Measurements from ENCODE around the gene GNAI2. TPM values are rescaled to one million over a fixed set of nuclear protein-coding genes. Genes with fewer than 3 reads are reported as not detected.

GNAI2 gene
- polyA plus RNA-seq, 1 of the 3 experiments (the other 2 are of a cell fraction): 649 TPM

DNA sequence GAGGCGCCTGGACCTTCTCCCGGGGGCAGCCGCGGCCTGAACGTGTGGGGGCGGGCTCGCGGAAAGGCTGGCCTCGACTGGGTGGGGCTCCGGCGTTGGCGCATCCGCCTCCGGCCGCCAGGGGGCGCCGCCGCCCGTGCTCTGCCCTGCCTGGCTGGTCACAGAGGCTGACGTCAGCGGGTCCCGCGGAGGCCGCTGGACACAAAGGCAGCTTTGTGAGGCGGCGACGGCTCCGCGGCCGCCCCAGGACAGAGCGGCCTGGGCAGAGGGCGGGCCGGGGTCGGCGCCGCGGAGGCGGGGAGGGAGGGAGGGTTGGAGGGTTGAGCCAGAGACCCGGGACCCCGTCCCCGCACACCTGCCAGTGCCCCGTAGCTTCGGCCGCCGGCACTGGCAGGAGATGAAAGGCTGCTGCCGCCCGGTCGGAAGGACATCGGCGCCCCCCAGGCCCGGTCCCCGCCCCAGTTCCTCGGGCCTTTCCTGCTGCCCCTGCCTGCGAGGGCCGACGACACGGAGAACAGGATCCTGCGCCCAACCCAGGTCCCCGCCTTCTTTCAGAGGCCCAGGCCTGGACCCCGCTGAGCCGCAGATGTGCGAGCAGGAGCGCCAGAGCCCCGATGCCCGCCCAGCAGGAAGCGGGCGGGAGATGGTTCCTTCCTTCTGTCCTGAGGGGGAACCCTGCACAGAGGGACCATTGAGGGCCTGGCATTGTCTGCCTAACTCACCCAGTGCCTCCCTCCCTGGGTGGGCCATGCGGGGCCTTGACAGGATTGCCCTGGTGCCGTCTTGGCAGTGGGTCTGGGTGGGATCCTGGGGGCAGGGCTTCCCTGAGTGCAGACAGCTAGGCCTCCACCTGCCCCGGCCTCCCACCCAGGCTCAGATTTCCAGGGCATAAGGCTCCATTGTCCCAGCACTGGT is 24.3 kb downstream of the GNAI2 start (continued):
- TF ChIP-seq, protein P1, sequence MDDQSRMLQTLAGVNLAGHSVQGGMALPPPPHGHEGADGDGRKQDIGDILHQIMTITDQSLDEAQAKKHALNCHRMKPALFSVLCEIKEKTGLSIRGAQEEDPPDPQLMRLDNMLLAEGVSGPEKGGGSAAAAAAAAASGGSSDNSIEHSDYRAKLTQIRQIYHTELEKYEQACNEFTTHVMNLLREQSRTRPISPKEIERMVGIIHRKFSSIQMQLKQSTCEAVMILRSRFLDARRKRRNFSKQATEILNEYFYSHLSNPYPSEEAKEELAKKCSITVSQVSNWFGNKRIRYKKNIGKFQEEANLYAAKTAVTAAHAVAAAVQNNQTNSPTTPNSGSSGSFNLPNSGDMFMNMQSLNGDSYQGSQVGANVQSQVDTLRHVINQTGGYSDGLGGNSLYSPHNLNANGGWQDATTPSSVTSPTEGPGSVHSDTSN (IDR thresholded peaks at IDR 0.05): peak; percentile 53
- TF ChIP-seq RCOR1 (IDR thresholded peaks at IDR 0.05; ENCODE audit: low read length) (peak; percentile 56; the same call in 1 of the 2 replicates), REST (IDR thresholded peaks at IDR 0.05; ENCODE audit: low read depth, low read length) (no peak), GABPA (IDR thresholded peaks at IDR 0.05; ENCODE audit: low read depth) (0 out of 2 replicates have a peak, but pooled peaks have one; percentile 12), FOXJ3 (CRISPR knock-in tag; IDR thresholded peaks at IDR 0.05) (no peak), TAF1 (IDR thresholded peaks at IDR 0.05; ENCODE audit: borderline replicate concordance, low read depth, low read length) (peak; percentile 48; the same call in 1 of the 2 replicates), ELF1 (IDR thresholded peaks at IDR 0.05) (no peak), EZH2phosphoT487 (IDR thresholded peaks at IDR 0.05; ENCODE audit: borderline replicate concordance, low read depth) (no peak), NRF1 (IDR thresholded peaks at IDR 0.05; ENCODE audit: low read depth, low read length) (no peak)

DNA sequence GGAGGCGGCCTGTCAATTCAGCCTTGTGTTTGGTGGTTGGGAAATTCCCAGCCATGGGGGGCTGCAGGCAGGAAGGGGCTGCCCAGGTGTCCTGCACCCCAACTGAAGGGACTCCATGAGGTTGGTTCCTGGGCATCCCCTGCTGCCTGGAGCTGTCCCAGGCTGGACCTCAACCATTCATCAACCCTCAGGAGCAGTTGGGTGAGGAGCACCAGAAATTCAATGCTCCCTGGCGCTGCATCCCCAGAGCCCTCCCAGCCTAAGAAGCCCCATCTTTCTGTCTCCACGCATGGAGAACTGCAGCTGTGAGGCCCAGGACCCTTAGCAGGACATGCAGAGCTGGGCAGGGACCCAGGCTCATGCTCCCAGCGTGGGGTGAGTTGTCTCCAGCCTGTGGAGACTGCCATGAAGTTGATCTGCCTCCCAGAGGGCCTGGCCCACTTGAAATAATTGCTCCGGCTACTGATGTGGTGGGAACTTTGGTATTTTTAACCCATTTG is 25.0 kb downstream of the GNAI2 start:
- TF ChIP-seq ZBTB33 (IDR thresholded peaks at IDR 0.05; ENCODE audit: borderline replicate concordance, low read depth) (no peak), USF1 (IDR thresholded peaks at IDR 0.05; ENCODE audit: borderline replicate concordance, low read depth) (no peak), EP300 (IDR thresholded peaks at IDR 0.05; ENCODE audit: borderline replicate concordance in 1 of 2, low read depth in 1 of 2, low read length in 1 of 2) (no peak), FOSL2 (IDR thresholded peaks at IDR 0.05; ENCODE audit: borderline replicate concordance, low read depth) (no peak)
- peak overlapping the region; percentile 76 to 94 for H3K27ac ChIP-seq (ENCODE audit: low read depth in 2 of 2, low read length in 1 of 2)
- no peak overlapping the region for H2AFZ ChIP-seq (ENCODE audit: low read depth)
- no peaks in the 10 kb centered on the region for H3K9me3 ChIP-seq
- peak overlapping the region; percentile 90 for H3K9ac ChIP-seq
- H3K27me3 ChIP-seq (ENCODE audit: insufficient read depth): no peaks in the 10 kb centered on the region
- H3K4me1 ChIP-seq (ENCODE audit: control insufficient read depth in 1 of 2, insufficient read depth in 2 of 2, low read depth in 1 of 2, low read length in 1 of 2): peaks cover 26 to 35% of the 10 kb centered on the region in 2 experiments; a peak in 3 of 4 replicates
- ChIA-PET CTCF (interaction anchor here (1.4 to 61.6 kb wide), 6 partner anchors 11 to 75 kb away, joined by 3 to 1375 read pairs (median 125); partner anchors contain the start of genes GNAI2, GNAT1, HYAL3 and NAA80), POLR2A (interaction anchor here (1.2 to 1.5 kb wide), 2 partner anchors 11 to 31 kb away, joined by 4 read pairs; no protein-coding TSS in a partner anchor)
- peak overlapping the region; percentile 93 for H3K4me2 ChIP-seq
- H3K9me2 ChIP-seq: no peaks in the 10 kb centered on the region
- H3K79me2 ChIP-seq (ENCODE audit: insufficient read depth): peaks cover 12% of the 10 kb centered on the region
- peak overlapping the region; percentile 59 to 60 for H3K4me3 ChIP-seq (ENCODE audit: low read depth in 2 of 2, low read length in 1 of 2)
- H4K20me1 ChIP-seq (ENCODE audit: insufficient read depth): no peaks in the 10 kb centered on the region
- no peak for DNase-seq
- peaks cover 52% of the 10 kb centered on the region for H3F3A ChIP-seq (replicated peaks; ENCODE audit: insufficient read depth)
- H3K36me3 ChIP-seq (replicated peaks in 1 of 2; ENCODE audit: control insufficient read depth in 1 of 2, insufficient read depth in 2 of 2, low read length in 1 of 2): peaks cover 17 to 30% of the 10 kb centered on the region in 2 experiments
- 90% methylated on average over 2 of the region's 5 CpGs for WGBS (ENCODE audit: low lambda C conversion rate)
